Lower leg skin (tissue), 4 donors: ENCODE results near the gene ANO2. TPM values are rescaled to one million over a fixed set of nuclear protein-coding genes. Genes with fewer than 3 reads are reported as not detected.

ENCODE experiments used
- DNase-seq, 2 donors: peaks; one replicate each; pipeline ENCODE4 v3.0.0-alpha.2; 2019; ENCODE audit warnings: low spot score in 2 of 2
- H3K4me3 ChIP-seq: fragments of 200-600 bp; sonication (generic); 2 replicates; pipeline ENCODE4 v1.5.1; 2017; ENCODE audit warnings: mild to moderate bottlenecking, low read depth; ENCODE audit not compliant: poor library complexity, severe bottlenecking
- POLR2A ChIP-seq, 2 donors: fragments of 450-650 bp; IDR thresholded peaks; one replicate each; pipeline ENCODE4 v1.6.1; 2016 to 2017; ENCODE audit warnings: antibody characterized with exemption in 2 of 2, mild to moderate bottlenecking in 1 of 2, moderate library complexity in 1 of 2
- WGBS, 2 donors: methylation state at CpG; one replicate each; pipeline ENCODE4 v1.1.5; 2018; 5-methylcytosine and 5-hydroxymethylcytosine counted together
- intact Hi-C: fragments of 100-400 bp; cut with DNase I; formaldehyde crosslinking; loops from one replicate; pipeline ENCODE4 v1.15.0; 2023; ENCODE audit warnings: low total_unique reads
- total RNA-seq, 4 donors: library from RNA; depleted of rRNA; stranded (reverse); fragments of >200 nt; gene quantifications; one replicate each; pipeline ENCODE4 v1.1.0, GENCODE V29; 2016
- TF ChIP-seq, protein P1 (sequence below), 3 donors: fragments of 450-650 bp; IDR thresholded peaks; one replicate each; pipeline ENCODE4 v1.5.1; 2016; ENCODE audit warnings: antibody characterized with exemption in 3 of 3, mild to moderate bottlenecking in 3 of 3, moderate library complexity in 2 of 3

The ANO2 gene
- total RNA-seq, 4 donors from 2014 or later, result 0.76 to 2.6 (median 1.8) TPM

DNA sequence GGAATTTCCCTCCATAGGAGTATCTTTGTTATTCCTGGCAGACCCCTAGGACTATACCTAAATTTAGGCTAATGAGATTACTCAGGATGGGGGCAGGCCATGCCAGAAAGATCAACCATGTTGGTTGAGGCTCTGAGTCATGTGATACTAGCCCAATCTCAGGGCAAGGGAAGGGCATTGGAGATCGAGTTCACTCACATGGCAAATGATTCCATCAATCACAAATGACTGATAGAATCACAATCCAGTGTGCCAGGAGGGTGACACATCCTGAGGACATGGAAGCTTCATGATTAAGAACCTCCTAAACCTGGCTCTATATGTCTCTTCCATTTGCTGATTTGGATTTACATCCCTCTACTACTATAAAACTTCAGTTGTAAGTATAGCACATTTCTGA is 330.8 kb downstream of the ANO2 start:
- intact Hi-C loops, result no loop called here

DNA sequence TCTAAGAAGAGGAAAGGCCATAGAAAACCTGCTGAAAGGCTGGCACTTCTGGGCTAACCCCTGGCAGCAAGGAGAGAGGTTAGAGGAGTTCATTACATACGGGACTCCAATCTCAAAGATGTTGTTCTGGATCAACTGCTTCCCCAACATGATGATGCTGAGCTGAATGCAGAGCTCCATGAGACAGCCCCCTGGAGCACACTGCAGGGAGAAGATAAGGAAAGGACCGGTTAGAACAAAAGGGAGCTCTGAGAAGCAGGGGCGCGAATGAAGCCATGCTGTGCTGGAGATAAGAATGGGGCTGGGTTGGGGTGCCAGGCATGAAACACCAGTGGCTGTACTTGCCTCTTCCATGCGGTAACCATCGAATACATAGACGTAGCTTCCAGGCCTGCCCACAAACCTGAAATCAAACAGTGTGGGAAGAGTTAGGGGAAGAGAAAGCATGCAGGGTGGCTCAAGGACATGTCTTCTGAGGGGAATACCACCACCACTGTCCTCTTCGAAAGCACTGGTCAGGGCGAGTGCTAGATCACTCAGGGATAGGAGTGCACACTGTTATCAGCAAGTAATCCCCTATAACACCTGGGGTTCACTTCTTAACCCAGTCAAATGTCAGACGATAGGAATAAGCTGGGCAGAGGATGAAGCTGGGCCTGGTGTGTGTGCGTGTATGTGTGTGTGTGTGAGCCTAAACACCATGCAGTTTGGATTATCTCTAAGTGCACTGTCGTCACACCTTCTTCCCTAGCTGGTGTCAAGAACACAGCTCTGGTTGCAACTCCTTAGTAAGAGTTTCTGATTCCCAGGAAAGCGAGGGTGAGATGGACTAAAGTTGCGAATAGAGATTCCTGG is 332.3 kb downstream of the ANO2 start:
- no peak overlapping the region for H3K4me3 ChIP-seq
- no peak for DNase-seq
- TF ChIP-seq POLR2A (IDR thresholded peaks at IDR 0.05), result no peak
- TF ChIP-seq, protein P1, sequence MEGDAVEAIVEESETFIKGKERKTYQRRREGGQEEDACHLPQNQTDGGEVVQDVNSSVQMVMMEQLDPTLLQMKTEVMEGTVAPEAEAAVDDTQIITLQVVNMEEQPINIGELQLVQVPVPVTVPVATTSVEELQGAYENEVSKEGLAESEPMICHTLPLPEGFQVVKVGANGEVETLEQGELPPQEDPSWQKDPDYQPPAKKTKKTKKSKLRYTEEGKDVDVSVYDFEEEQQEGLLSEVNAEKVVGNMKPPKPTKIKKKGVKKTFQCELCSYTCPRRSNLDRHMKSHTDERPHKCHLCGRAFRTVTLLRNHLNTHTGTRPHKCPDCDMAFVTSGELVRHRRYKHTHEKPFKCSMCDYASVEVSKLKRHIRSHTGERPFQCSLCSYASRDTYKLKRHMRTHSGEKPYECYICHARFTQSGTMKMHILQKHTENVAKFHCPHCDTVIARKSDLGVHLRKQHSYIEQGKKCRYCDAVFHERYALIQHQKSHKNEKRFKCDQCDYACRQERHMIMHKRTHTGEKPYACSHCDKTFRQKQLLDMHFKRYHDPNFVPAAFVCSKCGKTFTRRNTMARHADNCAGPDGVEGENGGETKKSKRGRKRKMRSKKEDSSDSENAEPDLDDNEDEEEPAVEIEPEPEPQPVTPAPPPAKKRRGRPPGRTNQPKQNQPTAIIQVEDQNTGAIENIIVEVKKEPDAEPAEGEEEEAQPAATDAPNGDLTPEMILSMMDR (IDR thresholded peaks at IDR 0.05), result no peak
- WGBS, 2 donors, result 78 to 84% methylated on average over 14 of the region's 14 CpGs
- intact Hi-C loops, result no loop called here

More for the DNA sequence above, 330.8 kb downstream of the ANO2 start:
- no peak overlapping the region for H3K4me3 ChIP-seq
- DNase-seq, result no peak
- 50 to 55% methylated on average over 1 of the region's 1 CpG for WGBS, 2 donors
- no peak for TF ChIP-seq POLR2A (IDR thresholded peaks at IDR 0.05)
- TF ChIP-seq, protein P1 (IDR thresholded peaks at IDR 0.05), result no peak

DNA sequence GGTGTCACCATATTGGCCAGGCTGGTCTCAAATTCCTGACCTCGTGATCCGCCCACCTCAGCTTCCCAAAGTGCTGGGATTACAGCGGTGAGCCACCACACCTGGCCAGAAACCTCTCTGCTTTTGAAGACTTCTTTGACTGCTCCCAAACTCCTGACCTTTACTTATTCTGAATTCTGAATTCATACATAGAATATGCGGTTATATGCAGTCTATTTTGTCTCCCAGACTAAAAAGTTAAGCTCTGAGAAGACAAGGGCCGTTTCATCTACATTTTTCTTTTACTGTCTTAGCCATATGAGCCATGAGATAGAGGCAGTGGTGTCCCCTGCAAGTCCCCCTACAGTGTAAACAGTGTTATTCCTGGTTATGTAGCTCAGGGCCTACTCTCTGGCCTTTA is 333.9 kb downstream of the ANO2 start:
- TF ChIP-seq, protein P1 (IDR thresholded peaks at IDR 0.05), result no peak
- TF ChIP-seq POLR2A (IDR thresholded peaks at IDR 0.05), result no peak
- no peak for DNase-seq
- H3K4me3 ChIP-seq, result no peak overlapping the region
- intact Hi-C loops, result no loop called here
- WGBS, 2 donors, result 87 to 96% methylated on average over 5 of the region's 5 CpGs

DNA sequence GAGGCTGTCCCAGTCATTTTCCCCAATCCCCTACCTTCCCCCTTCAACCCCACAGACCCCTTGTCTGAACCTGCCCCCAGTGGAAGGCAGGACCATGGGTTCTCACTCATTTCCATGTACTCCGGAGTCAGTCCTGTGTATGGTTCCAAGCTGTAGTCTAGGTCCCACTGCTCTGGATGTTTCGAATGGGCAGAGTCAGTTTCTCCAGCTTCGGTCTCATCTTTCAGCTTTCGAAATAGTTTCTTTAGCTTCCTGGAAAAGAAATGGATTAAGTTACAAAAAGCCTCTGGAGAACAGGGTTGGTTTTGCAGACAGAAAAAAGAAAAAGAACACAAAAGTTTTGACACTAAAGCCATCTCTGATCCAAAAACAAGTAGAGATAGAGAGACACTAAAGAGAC is 345.7 kb downstream of the ANO2 start:
- intact Hi-C loops, result no loop called here
- TF ChIP-seq, protein P1 (IDR thresholded peaks at IDR 0.05), result no peak
- no peak for TF ChIP-seq POLR2A (IDR thresholded peaks at IDR 0.05)
- DNase-seq, result no peak
- H3K4me3 ChIP-seq, result no peak overlapping the region
- WGBS, 2 donors, result 91 to 94% methylated on average over 4 of the region's 4 CpGs

DNA sequence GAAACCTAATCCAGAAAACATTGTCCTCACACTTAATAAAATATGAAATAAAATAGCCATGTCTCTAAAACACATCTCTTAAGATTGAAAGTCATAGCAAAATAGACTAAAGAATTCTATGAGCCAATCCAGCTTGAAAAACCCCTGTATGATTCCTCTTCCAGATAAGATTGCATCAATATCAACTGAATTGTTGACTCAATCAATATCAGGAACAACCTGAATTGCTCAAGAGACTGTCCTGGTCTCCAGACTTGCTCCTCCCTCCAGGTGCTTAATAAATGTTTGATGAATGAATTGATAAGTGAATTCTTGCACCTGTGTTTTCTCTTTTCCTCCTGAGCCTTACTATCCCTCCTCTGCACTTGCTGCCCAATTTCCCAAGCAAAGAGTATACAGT is 351.1 kb downstream of the ANO2 start:
- H3K4me3 ChIP-seq, result no peak overlapping the region
- intact Hi-C loops, result no loop called here
- TF ChIP-seq, protein P1 (IDR thresholded peaks at IDR 0.05), result no peak
- no peak for TF ChIP-seq POLR2A (IDR thresholded peaks at IDR 0.05)
- no peak for DNase-seq

DNA sequence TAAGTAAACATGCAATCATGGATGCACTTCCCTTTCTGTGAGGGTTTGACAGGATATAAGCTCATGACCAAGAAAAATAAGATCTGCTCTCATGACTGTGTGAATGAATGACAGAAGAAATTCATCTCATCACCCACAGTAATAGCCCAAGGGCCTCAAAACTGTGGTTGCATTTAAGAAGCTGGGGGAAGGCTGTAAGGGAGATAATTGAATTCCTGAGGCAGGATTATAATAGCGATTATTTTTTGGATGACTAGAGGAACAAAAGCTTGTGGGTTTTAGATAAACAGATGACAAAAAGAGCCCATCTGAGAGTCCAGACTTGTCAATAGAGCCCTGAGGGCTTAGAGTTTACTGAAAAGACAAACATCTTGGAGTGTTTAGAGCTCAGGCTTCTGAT is 352.0 kb downstream of the ANO2 start:
- TF ChIP-seq, protein P1 (IDR thresholded peaks at IDR 0.05), result no peak
- no peak for TF ChIP-seq POLR2A (IDR thresholded peaks at IDR 0.05)
- 59 to 70% methylated on average over 1 of the region's 1 CpG for WGBS, 2 donors
- intact Hi-C loops, result no loop called here
- H3K4me3 ChIP-seq, result no peak overlapping the region
- DNase-seq, result no peak
